GM19438 (cell line): ENCODE results near the gene OPN1LW.
"Not testable (repeated sequence)": the region's sequence is repeated elsewhere in the genome, so short reads cannot be mapped to it uniquely, and the experiment has no call there.

Source experiments
- ATAC-seq: cut with Tn5 transposase; IDR thresholded peaks from one replicate; pipeline ENCODE4 v1.9.1; 2021; ENCODE audit warnings: low read depth; ENCODE audit not compliant: unreplicated experiment

OPN1LW gene

GRCh38 chrX:154196466-154196865, 52.4 kb downstream of the OPN1LW start:
- not testable (repeated sequence) for ATAC-seq
